ENCODE data around the gene PSORS1C1. TPM values are rescaled to one million over a fixed set of nuclear protein-coding genes. Genes with fewer than 3 reads are reported as not detected.
A peak's percentile ranks its signal among the peaks of the same experiment; 100 is the strongest.

The PSORS1C1 gene
- total RNA-seq, 4 donors from 2014 or later, result 4.1 to 15.8 (median 5.5) TPM

DNA sequence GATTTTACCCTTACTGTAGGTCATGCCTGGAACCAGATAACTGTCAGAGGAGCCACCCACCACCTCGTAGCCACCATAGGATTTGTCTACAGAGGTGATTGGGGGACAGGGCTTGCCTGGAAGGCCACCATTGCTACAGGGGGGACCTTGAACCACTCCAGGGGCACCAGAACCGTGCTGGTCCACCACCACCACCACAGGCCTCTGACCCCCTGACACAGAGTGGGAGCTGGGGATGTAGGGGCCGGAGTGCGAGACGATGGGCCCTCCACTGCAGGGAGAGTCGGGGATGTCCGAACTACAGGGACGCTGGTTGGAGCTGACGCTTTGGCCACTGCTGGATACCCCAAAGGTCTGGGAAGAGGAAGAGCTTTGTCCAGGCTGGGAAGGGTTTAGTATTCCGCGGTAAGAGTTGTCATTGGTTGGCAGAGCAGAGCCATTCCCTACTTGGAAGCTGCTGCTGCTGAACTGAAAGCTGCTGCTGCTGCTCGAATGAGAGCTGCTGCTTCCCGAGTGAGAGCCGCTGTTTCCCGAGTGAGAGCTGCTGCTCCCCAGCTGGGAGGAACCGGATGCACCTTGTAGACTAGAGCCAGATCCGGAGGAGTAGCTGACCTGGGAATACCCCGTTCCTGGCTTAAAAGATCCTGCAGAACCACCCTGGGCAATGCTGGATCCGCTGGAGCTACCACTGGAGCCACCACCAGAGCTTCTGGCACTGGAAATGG lies 2.2 kb downstream of the PSORS1C1 start:
- H3K36me3 ChIP-seq, result no peaks in the 10 kb centered on the region
- peaks cover 61% of the 10 kb centered on the region for H3K4me1 ChIP-seq
- WGBS, result 64% methylated on average over 17 of the region's 19 CpGs
- no peak for DNase-seq (ENCODE audit: low spot score in 2 of 2)
- no peak for TF ChIP-seq POLR2A (IDR thresholded peaks at IDR 0.05)
- TF ChIP-seq, protein P1, sequence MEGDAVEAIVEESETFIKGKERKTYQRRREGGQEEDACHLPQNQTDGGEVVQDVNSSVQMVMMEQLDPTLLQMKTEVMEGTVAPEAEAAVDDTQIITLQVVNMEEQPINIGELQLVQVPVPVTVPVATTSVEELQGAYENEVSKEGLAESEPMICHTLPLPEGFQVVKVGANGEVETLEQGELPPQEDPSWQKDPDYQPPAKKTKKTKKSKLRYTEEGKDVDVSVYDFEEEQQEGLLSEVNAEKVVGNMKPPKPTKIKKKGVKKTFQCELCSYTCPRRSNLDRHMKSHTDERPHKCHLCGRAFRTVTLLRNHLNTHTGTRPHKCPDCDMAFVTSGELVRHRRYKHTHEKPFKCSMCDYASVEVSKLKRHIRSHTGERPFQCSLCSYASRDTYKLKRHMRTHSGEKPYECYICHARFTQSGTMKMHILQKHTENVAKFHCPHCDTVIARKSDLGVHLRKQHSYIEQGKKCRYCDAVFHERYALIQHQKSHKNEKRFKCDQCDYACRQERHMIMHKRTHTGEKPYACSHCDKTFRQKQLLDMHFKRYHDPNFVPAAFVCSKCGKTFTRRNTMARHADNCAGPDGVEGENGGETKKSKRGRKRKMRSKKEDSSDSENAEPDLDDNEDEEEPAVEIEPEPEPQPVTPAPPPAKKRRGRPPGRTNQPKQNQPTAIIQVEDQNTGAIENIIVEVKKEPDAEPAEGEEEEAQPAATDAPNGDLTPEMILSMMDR (IDR thresholded peaks at IDR 0.05), result no peak
- TF ChIP-seq POLR2AphosphoS5 (IDR thresholded peaks at IDR 0.05), result no peak
- no peak for TF ChIP-seq EP300 (IDR thresholded peaks at IDR 0.05)
- H3K27ac ChIP-seq, result peak overlapping the region; percentile 42
- no peaks in the 10 kb centered on the region for H3K9me3 ChIP-seq
- H3K27me3 ChIP-seq, result no peaks in the 10 kb centered on the region
- peak overlapping the region; percentile 28 for H3K4me3 ChIP-seq

DNA sequence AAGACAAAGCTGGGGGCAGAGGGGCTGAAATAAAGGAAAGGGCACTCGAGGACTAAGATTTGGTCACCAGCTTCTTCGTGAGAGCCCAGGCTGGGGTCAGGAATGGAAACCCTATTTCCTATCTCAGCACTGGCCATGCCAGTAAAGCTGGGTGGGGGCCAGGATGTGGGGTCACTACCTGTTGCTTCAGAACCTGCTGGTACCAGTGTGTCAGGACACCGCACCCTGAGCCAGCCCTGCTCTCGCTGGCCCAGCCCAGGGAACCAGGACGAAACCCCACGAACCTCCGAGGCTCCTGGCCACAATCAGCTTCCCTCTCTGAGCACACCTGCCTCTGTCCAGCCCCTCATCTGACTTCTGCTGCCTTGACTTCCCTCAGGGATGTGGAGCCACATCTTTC lies 3.6 kb downstream of the PSORS1C1 start:
- Histone ChIP-seq H3K4me3 (no peak overlapping the region), H3K27ac (no peak overlapping the region), H3K9me3 (no peaks in the 10 kb centered on the region), H3K36me3 (no peaks in the 10 kb centered on the region), H3K4me1 (peaks cover 73% of the 10 kb centered on the region), H3K27me3 (no peaks in the 10 kb centered on the region)
- no peak for DNase-seq (ENCODE audit: low spot score in 2 of 2)
- 88% methylated on average over 7 of the region's 7 CpGs for WGBS
- TF ChIP-seq POLR2A (IDR thresholded peaks at IDR 0.05) (no peak), EP300 (IDR thresholded peaks at IDR 0.05) (no peak), POLR2AphosphoS5 (IDR thresholded peaks at IDR 0.05) (no peak)
- TF ChIP-seq, protein P1 (IDR thresholded peaks at IDR 0.05), result no peak

GRCh38 chr6:31120151-31120915 lies 5.7 kb downstream of the PSORS1C1 start, which contains the start of gene CDSN:
TSS of gene CDSN (minus strand) at chr6:31120446. CDS start at chr6:31120419, 27 bp downstream.
- DNase-seq (ENCODE audit: low spot score in 2 of 2), result no peak
- Histone ChIP-seq H3K27ac (no peak within 1 kb of the TSS), H3K9me3 (no peaks in the 10 kb centered on the region), H3K4me3 (no peak within 1 kb of the TSS), H3K36me3 (no peaks in the 10 kb centered on the region), H3K27me3 (no peaks in the 10 kb centered on the region), H3K4me1 (peaks cover 64% of the 10 kb centered on the region)
- TF ChIP-seq POLR2AphosphoS5 (IDR thresholded peaks at IDR 0.05) (no peak), POLR2A (IDR thresholded peaks at IDR 0.05) (no peak), EP300 (IDR thresholded peaks at IDR 0.05) (no peak)
- TF ChIP-seq, protein P1 (IDR thresholded peaks at IDR 0.05), result no peak
- WGBS, result 71% methylated on average over 19 of the region's 26 CpGs

- H3K9me3 ChIP-seq, result no peaks in the 10 kb centered on the region
- 91% methylated on average over 8 of the region's 12 CpGs for WGBS
- no peaks in the 10 kb centered on the region for H3K36me3 ChIP-seq
- peaks cover 63% of the 10 kb centered on the region for H3K4me1 ChIP-seq
- TF ChIP-seq POLR2A (IDR thresholded peaks at IDR 0.05) (no peak), POLR2AphosphoS5 (IDR thresholded peaks at IDR 0.05) (no peak), EP300 (IDR thresholded peaks at IDR 0.05) (no peak)
- TF ChIP-seq, protein P1 (IDR thresholded peaks at IDR 0.05), result no peak
- no peak overlapping the region for H3K27ac ChIP-seq
- H3K4me3 ChIP-seq, result no peak overlapping the region
- no peak for DNase-seq (ENCODE audit: low spot score in 2 of 2)
- no peaks in the 10 kb centered on the region for H3K27me3 ChIP-seq
Measured at GRCh38 chr6:31121131-31121790, 6.7 kb downstream of the PSORS1C1 start.
